Measurements from ENCODE around the gene MAVS.
A peak's percentile ranks its signal among the peaks of the same experiment; 100 is the strongest.
"Not testable (repeated sequence)": the region's sequence is repeated elsewhere in the genome, so short reads cannot be mapped to it uniquely, and the experiment has no call there.

MAVS gene

GRCh38 chr20:3815703-3816315 lies 30.8 kb upstream of the MAVS start:
- no peak for DNase-seq (ENCODE audit: low read depth)

GRCh38 chr20:3818155-3819151 lies 28.2 kb upstream of the MAVS start:
- no peak for DNase-seq (ENCODE audit: low read depth)

- DNase-seq (ENCODE audit: low read depth) = no peak
Observed at GRCh38 chr20:3819411-3820047, 27.1 kb upstream of the MAVS start.

GRCh38 chr20:3820048-3820900 lies 26.4 kb upstream of the MAVS start, which contains the start of gene AP5S1:
TSS of gene AP5S1 (plus strand) at chr20:3820547. CDS start at chr20:3822118, 1,571 bp downstream.
- DNase-seq (ENCODE audit: low read depth) = peak; percentile 87

GRCh38 chr20:3820901-3821727 lies 25.5 kb upstream of the MAVS start:
- DNase-seq (ENCODE audit: low read depth) = no peak

GRCh38 chr20:3821996-3822395 lies 24.6 kb upstream of the MAVS start:
- DNase-seq (ENCODE audit: low read depth) = no peak

- no peak for DNase-seq (ENCODE audit: low read depth)
Observed at GRCh38 chr20:3823881-3824280, 22.8 kb upstream of the MAVS start.

- no peak for DNase-seq (ENCODE audit: low read depth)
Observed at GRCh38 chr20:3825526-3825925, 21.1 kb upstream of the MAVS start.

- no peak for DNase-seq (ENCODE audit: low read depth)
Observed at GRCh38 chr20:3826420-3826819, 20.2 kb upstream of the MAVS start.

- no peak for DNase-seq (ENCODE audit: low read depth)
Observed at GRCh38 chr20:3828798-3829197, 17.8 kb upstream of the MAVS start.

- not testable (repeated sequence) for DNase-seq (ENCODE audit: low read depth)
Observed at GRCh38 chr20:3829891-3830290, 16.7 kb upstream of the MAVS start.

GRCh38 chr20:3836132-3836531 lies 10.5 kb upstream of the MAVS start:
- no peak for DNase-seq (ENCODE audit: low read depth)

- DNase-seq (ENCODE audit: low read depth) = no peak
Observed at GRCh38 chr20:3839328-3839727, 7.3 kb upstream of the MAVS start.

- not testable (repeated sequence) for DNase-seq (ENCODE audit: low read depth)
Observed at GRCh38 chr20:3840201-3840600, 6.4 kb upstream of the MAVS start.

- no peak for DNase-seq (ENCODE audit: low read depth)
Observed at GRCh38 chr20:3842348-3842930, 4.2 kb upstream of the MAVS start.

GRCh38 chr20:3843490-3843889 lies 3.1 kb upstream of the MAVS start:
- no peak for DNase-seq (ENCODE audit: low read depth)

- DNase-seq (ENCODE audit: low read depth) = not testable (repeated sequence)
Observed at GRCh38 chr20:3843990-3844619, 2.5 kb upstream of the MAVS start.

GRCh38 chr20:3846378-3846739 lies 275 bp upstream of the MAVS start:
- DNase-seq (ENCODE audit: low read depth) = no peak

- DNase-seq (ENCODE audit: low read depth) = no peak
Observed at GRCh38 chr20:3847429-3847940, 851 bp downstream of the MAVS start.

- DNase-seq (ENCODE audit: low read depth) = no peak
Observed at GRCh38 chr20:3848565-3848964, 1.9 kb downstream of the MAVS start.
